Endometrial microvascular endothelial cells (primary cell): ENCODE measurements around the gene CARNS1. TPM values are rescaled to one million over a fixed set of nuclear protein-coding genes. Genes with fewer than 3 reads are reported as not detected.

Experiments
- in situ Hi-C: cut with HindIII; loops from 2 replicates; pipeline ENCODE4 v1.10.0; 2017; ENCODE audit warnings: low sequenced_read_pairs, low pct_unique_long_range_greater_than_20kb; ENCODE audit errors: inconsistent ontology term
- total RNA-seq: library from RNA; depleted of rRNA; stranded (reverse); fragments of >200 nt; gene quantifications from one replicate; pipeline ENCODE4 v1.2.3, GENCODE V29; 2015; ENCODE audit errors: inconsistent ontology term

The CARNS1 gene
- total RNA-seq, 1 donor from 2014 or later, result not detected

- in situ Hi-C loops, result no loop called here
Measured at GRCh38 chr11:67470337-67471002, 55.0 kb downstream of the CARNS1 start.

- in situ Hi-C loops, result no loop called here
Measured at GRCh38 chr11:67472882-67473281, 57.4 kb downstream of the CARNS1 start.

Other genes with a start within 250 kb of the CARNS1 start
- gene GRK2, start 149.2 kb upstream of the CARNS1 start, total RNA-seq, result 70.4 TPM
- 19.7 TPM for gene ANKRD13D, start 126.4 kb upstream of the CARNS1 start, total RNA-seq
- gene SSH3, start 112.1 kb upstream of the CARNS1 start, total RNA-seq, result 10.1 TPM
- 100 TPM for gene POLD4, start 62.1 kb upstream of the CARNS1 start, total RNA-seq
- gene CLCF1, start 42.1 kb upstream of the CARNS1 start, total RNA-seq, result 2.2 TPM
- 9.5 TPM for gene RAD9A, start 23.7 kb upstream of the CARNS1 start, total RNA-seq
- 302 TPM for gene PPP1CA, start 13.8 kb upstream of the CARNS1 start, total RNA-seq
- not detected for gene TBC1D10C, start 11.6 kb upstream of the CARNS1 start, total RNA-seq
- gene RPS6KB2, start 12.8 kb downstream of the CARNS1 start, total RNA-seq, result 65.8 TPM
- gene PTPRCAP, start 22.0 kb downstream of the CARNS1 start, total RNA-seq, result not detected
- gene CORO1B, start 27.8 kb downstream of the CARNS1 start, total RNA-seq, result 130 TPM
- not detected for gene GPR152, start 37.1 kb downstream of the CARNS1 start, total RNA-seq
- 2.0 TPM for gene CABP4, start 39.7 kb downstream of the CARNS1 start, total RNA-seq
- gene TMEM134, start 53.6 kb downstream of the CARNS1 start, total RNA-seq, result 39.0 TPM
- gene AIP, start 67.3 kb downstream of the CARNS1 start, total RNA-seq, result 31.4 TPM
- gene PITPNM1, start 89.7 kb downstream of the CARNS1 start, total RNA-seq, result 12.5 TPM
- gene CDK2AP2, start 92.5 kb downstream of the CARNS1 start, total RNA-seq, result 53.1 TPM
- gene CABP2, start 107.8 kb downstream of the CARNS1 start, total RNA-seq, result not detected
- 1,295 TPM for gene GSTP1, start 168.1 kb downstream of the CARNS1 start, total RNA-seq
- 254 TPM for gene NDUFV1, start 191.3 kb downstream of the CARNS1 start, total RNA-seq
- 12.9 TPM for gene NUDT8, start 214.3 kb downstream of the CARNS1 start, total RNA-seq
- gene TBX10, start 224.1 kb downstream of the CARNS1 start, total RNA-seq, result not detected
- not detected for gene ACY3, start 235.1 kb downstream of the CARNS1 start, total RNA-seq